Chondrocyte (in vitro differentiated cells): Measurements from ENCODE around the gene ZSCAN29. TPM values are rescaled to one million over a fixed set of nuclear protein-coding genes. Genes with fewer than 3 reads are reported as not detected.

Experiments used
- DNase-seq: peaks from one replicate; pipeline ENCODE4 v3.0.0; 2021; ENCODE audit warnings: mixed read lengths, low spot score
- H3K27ac Mint-ChIP-seq: one replicate; pipeline ENCODE4 v1.8.0; 2021; ENCODE audit warnings: mild to moderate bottlenecking, moderate library complexity, mixed read lengths; ENCODE audit not compliant: unreplicated experiment
- H3K27me3 Mint-ChIP-seq: 2 replicates; pipeline ENCODE4 v1.8.0; 2021; ENCODE audit warnings: low read depth, mixed read lengths
- H3K36me3 Mint-ChIP-seq: 2 replicates; pipeline ENCODE4 v1.8.0; 2021; ENCODE audit warnings: low read depth, mixed read lengths
- H3K4me1 Mint-ChIP-seq: 2 replicates; pipeline ENCODE4 v1.8.0; 2021; ENCODE audit warnings: low read depth, mild to moderate bottlenecking, mixed read lengths
- H3K4me3 Mint-ChIP-seq: one replicate; pipeline ENCODE4 v1.8.0; 2021; ENCODE audit warnings: mild to moderate bottlenecking, moderate library complexity, mixed read lengths; ENCODE audit not compliant: unreplicated experiment
- H3K9me3 Mint-ChIP-seq: 2 replicates; pipeline ENCODE4 v1.8.0; 2021; ENCODE audit warnings: low read depth, mixed read lengths
- total RNA-seq: library from RNA; stranded (reverse); gene quantifications from 3 replicates; pipeline ENCODE4 v1.2.1, GENCODE V29; 2021
- TF ChIP-seq, protein P1 (sequence below): fragments of 200-600 bp; sonication (generic); IDR thresholded peaks from 2 replicates; pipeline ENCODE4 v1.5.0; 2021; ENCODE audit warnings: antibody characterized with exemption, mild to moderate bottlenecking, moderate library complexity

Gene ZSCAN29
- total RNA-seq, 1 donor from 2014 or later, result 22.3 TPM

DNA sequence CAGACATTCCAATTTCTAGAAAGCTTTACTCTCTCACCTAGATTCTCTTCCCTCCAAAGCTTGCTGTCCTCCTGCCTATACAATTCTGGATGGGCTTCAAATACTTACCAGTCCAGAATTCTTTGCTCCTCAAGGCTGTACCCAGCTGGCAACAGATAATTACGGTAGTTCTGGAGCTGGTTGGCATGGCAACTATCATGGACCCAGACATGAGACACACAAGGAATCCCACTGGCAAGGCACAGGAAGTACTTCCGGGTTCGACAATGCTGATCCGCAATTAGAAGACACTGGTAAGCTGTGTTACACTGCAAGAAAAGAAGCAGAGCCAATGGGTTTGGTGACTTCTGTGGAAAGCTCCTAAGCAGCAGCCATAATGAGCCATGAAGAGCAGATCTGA, 37.9 kb upstream of the ZSCAN29 start:
- no peak for DNase-seq
- peaks cover 9% of the 10 kb centered on the region for H3K4me1 Mint-ChIP-seq
- H3K4me3 Mint-ChIP-seq, result no peak overlapping the region
- H3K27ac Mint-ChIP-seq, result no peak overlapping the region
- H3K27me3 Mint-ChIP-seq, result no peaks in the 10 kb centered on the region
- TF ChIP-seq, protein P1, sequence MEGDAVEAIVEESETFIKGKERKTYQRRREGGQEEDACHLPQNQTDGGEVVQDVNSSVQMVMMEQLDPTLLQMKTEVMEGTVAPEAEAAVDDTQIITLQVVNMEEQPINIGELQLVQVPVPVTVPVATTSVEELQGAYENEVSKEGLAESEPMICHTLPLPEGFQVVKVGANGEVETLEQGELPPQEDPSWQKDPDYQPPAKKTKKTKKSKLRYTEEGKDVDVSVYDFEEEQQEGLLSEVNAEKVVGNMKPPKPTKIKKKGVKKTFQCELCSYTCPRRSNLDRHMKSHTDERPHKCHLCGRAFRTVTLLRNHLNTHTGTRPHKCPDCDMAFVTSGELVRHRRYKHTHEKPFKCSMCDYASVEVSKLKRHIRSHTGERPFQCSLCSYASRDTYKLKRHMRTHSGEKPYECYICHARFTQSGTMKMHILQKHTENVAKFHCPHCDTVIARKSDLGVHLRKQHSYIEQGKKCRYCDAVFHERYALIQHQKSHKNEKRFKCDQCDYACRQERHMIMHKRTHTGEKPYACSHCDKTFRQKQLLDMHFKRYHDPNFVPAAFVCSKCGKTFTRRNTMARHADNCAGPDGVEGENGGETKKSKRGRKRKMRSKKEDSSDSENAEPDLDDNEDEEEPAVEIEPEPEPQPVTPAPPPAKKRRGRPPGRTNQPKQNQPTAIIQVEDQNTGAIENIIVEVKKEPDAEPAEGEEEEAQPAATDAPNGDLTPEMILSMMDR, result no peak
- H3K9me3 Mint-ChIP-seq, result no peaks in the 10 kb centered on the region
- H3K36me3 Mint-ChIP-seq, result peaks cover 61% of the 10 kb centered on the region

DNA sequence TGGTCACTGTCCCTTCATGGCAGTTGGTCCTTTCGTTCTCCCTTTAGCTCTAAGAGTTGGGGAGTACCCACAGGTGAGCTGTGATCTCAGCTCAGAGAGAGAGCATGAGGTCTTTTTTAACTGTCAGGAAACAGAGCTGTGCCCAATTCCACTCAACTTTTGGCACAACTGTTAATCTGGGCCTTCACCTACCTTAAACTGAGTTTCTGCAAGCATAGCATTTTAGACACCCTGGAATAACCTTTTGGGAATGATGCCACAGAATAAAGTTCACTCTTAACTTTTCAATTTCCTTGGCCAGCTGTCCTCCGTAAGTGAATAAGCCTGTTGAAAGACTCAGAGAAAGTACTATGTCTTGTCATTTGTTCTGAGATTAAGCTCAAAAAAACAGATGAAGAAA, 36.0 kb upstream of the ZSCAN29 start:
- H3K36me3 Mint-ChIP-seq, result peaks cover 55% of the 10 kb centered on the region
- H3K9me3 Mint-ChIP-seq, result no peaks in the 10 kb centered on the region
- TF ChIP-seq, protein P1, result no peak
- H3K4me1 Mint-ChIP-seq, result peaks cover 7% of the 10 kb centered on the region
- DNase-seq, result no peak
- H3K27ac Mint-ChIP-seq, result no peak overlapping the region
- no peaks in the 10 kb centered on the region for H3K27me3 Mint-ChIP-seq
- H3K4me3 Mint-ChIP-seq, result no peak overlapping the region

DNA sequence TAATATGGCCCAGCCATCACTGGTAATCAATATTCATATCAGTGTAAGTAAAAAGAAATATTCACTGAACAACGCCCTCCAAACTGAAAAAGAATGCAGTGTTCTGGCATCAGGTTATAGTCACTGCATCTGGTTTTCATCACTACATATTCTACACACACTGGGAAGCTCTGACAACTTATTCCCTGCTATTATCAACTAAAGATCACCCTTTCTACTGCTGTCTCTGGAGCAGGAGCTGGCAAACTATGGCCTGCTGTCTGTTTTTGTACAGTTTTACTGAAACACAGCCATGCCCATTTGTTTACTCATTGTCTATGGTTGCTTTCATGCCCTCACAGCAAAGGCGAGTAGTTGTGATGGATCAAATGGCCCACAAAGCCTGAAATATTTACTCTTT, 35.3 kb upstream of the ZSCAN29 start:
- Mint-ChIP-seq H3K4me1 (peaks cover 7% of the 10 kb centered on the region), H3K9me3 (no peaks in the 10 kb centered on the region), H3K27me3 (no peaks in the 10 kb centered on the region), H3K27ac (no peak overlapping the region), H3K4me3 (no peak overlapping the region), H3K36me3 (peaks cover 61% of the 10 kb centered on the region)
- TF ChIP-seq, protein P1, result no peak
- DNase-seq, result no peak

DNA sequence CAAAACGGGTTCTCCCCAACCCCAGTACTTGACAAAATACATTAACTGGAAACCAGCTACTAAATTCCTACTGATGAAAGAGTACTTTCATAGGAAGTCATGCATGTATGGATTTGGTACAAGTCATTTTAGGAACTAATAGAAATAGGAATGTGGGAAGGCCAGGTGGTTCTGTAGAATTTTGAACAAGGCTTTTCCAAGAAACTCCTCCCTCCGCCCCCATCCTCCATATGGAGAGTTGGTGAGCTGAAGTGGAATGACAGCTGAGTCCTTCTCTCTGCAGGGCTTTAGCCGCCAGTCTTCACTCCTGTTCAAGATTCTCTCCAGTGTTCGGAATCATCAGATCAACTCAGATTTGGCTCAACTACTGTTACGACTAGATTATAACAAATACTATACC, 33.3 kb upstream of the ZSCAN29 start:
- no peak overlapping the region for H3K27ac Mint-ChIP-seq
- H3K4me1 Mint-ChIP-seq, result no peaks in the 10 kb centered on the region
- TF ChIP-seq, protein P1, result no peak
- DNase-seq, result no peak
- H3K4me3 Mint-ChIP-seq, result no peak overlapping the region
- no peaks in the 10 kb centered on the region for H3K27me3 Mint-ChIP-seq
- H3K9me3 Mint-ChIP-seq, result no peaks in the 10 kb centered on the region
- H3K36me3 Mint-ChIP-seq, result peaks cover 55% of the 10 kb centered on the region

DNA sequence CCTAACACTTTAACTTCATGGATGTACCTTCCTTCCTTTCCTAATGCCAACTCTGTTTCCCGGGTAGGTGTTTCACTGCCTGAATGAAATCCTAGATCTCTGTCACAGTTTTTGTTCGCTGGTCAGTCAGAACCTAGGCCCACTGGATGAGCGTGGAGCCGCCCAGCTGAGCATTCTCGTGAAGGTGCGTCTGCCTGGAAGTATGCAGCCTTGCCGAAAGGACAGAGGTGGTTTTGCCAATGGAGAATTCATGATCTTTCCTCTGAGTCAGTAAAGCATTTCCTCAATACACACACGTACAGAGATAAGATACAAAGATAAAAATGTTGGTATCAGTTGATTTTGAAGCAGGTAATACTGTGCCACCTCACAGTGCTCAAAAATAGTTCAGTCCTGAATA, 32.8 kb upstream of the ZSCAN29 start:
- DNase-seq, result no peak
- Mint-ChIP-seq H3K4me1 (no peaks in the 10 kb centered on the region), H3K9me3 (no peaks in the 10 kb centered on the region), H3K27me3 (no peaks in the 10 kb centered on the region), H3K27ac (no peak overlapping the region), H3K36me3 (peaks cover 50% of the 10 kb centered on the region), H3K4me3 (no peak overlapping the region)
- TF ChIP-seq, protein P1, result no peak
